MM.1S (cell line): ENCODE measurements around the gene PADI4.
"Not testable (repeated sequence)": the region's sequence is repeated elsewhere in the genome, so short reads cannot be mapped to it uniquely, and the experiment has no call there.

Source experiments
- DNase-seq: peaks from one replicate; pipeline ENCODE4 v3.0.0-alpha.2; 2015
- H2AFZ ChIP-seq: fragments of 300-600 bp; sonication (generic); 2 replicates; pipeline ENCODE4 v1.6.0; 2016; ENCODE audit warnings: antibody characterized with exemption, low read length
- H3F3A ChIP-seq: fragments of 300-600 bp; sonication (generic); 2 replicates; pipeline ENCODE4 v1.6.1; 2016; ENCODE audit warnings: mild to moderate bottlenecking, antibody characterized with exemption, low read length, moderate library complexity, mixed read lengths; ENCODE audit not compliant: insufficient read depth
- H3K27ac ChIP-seq: fragments of 300-600 bp; sonication (generic); 2 replicates; pipeline ENCODE4 v1.5.1; 2016; ENCODE audit warnings: mild to moderate bottlenecking, low read length
- H3K27me3 ChIP-seq: fragments of 300-600 bp; sonication (generic); replicated peaks from 2 replicates; pipeline ENCODE4 v1.6.0; 2016; ENCODE audit warnings: low read length; ENCODE audit not compliant: insufficient read depth
- H3K36me3 ChIP-seq: fragments of 300-600 bp; sonication (generic); replicated peaks from 2 replicates; pipeline ENCODE4 v1.6.1; 2016; ENCODE audit warnings: mild to moderate bottlenecking, low read length, mixed read lengths; ENCODE audit not compliant: insufficient read depth
- H3K4me1 ChIP-seq: fragments of 300-600 bp; sonication (generic); 2 replicates; pipeline ENCODE4 v1.6.1; 2016; ENCODE audit warnings: low read length, mixed read lengths
- H3K4me2 ChIP-seq: fragments of 300-600 bp; sonication (generic); 2 replicates; pipeline ENCODE4 v1.6.0; 2016; ENCODE audit warnings: low read depth, low read length
- H3K4me3 ChIP-seq: fragments of 300-600 bp; sonication (generic); 2 replicates; pipeline ENCODE4 v1.5.1; 2016; ENCODE audit warnings: low read length, mixed read lengths
- H3K79me2 ChIP-seq: fragments of 300-600 bp; sonication (generic); 2 replicates; pipeline ENCODE4 v1.6.1; 2016; ENCODE audit warnings: mixed run types, low read length, mixed read lengths
- H3K9ac ChIP-seq: fragments of 300-600 bp; sonication (generic); 2 replicates; pipeline ENCODE4 v1.6.1; 2016; ENCODE audit warnings: low read length, mixed read lengths
- H3K9me2 ChIP-seq: fragments of 300-600 bp; sonication (generic); replicated peaks from 2 replicates; pipeline ENCODE4 v1.6.1; 2016; ENCODE audit warnings: mild to moderate bottlenecking, low read length, mixed read lengths; ENCODE audit not compliant: insufficient read depth
- H3K9me3 ChIP-seq: fragments of 300-600 bp; sonication (generic); replicated peaks from 2 replicates; pipeline ENCODE4 v1.6.1; 2016; ENCODE audit warnings: mild to moderate bottlenecking, low read length, mixed read lengths; ENCODE audit not compliant: insufficient read depth
- H4K20me1 ChIP-seq: fragments of 300-600 bp; sonication (generic); 2 replicates; pipeline ENCODE4 v1.6.1; 2016; ENCODE audit warnings: mild to moderate bottlenecking, low read length, moderate library complexity, mixed read lengths; ENCODE audit not compliant: insufficient read depth
- EZH2 ChIP-seq: fragments of 300-600 bp; sonication (generic); optimal IDR thresholded peaks from 2 replicates; pipeline ENCODE3; 2017; ENCODE audit warnings: low read depth, mild to moderate bottlenecking, antibody characterized with exemption, low read length, mixed read lengths
- EZH2phosphoT487 ChIP-seq: fragments of 300-600 bp; sonication (generic); IDR thresholded peaks from 2 replicates; pipeline ENCODE4 v1.6.1; 2018; ENCODE audit warnings: antibody characterized with exemption, low read length
- TF ChIP-seq, protein P1 (sequence below): fragments of 300-600 bp; sonication (generic); IDR thresholded peaks from 2 replicates; pipeline ENCODE4 v1.5.1; 2016; ENCODE audit warnings: antibody characterized with exemption, low read length, mixed read lengths

The PADI4 gene

DNA sequence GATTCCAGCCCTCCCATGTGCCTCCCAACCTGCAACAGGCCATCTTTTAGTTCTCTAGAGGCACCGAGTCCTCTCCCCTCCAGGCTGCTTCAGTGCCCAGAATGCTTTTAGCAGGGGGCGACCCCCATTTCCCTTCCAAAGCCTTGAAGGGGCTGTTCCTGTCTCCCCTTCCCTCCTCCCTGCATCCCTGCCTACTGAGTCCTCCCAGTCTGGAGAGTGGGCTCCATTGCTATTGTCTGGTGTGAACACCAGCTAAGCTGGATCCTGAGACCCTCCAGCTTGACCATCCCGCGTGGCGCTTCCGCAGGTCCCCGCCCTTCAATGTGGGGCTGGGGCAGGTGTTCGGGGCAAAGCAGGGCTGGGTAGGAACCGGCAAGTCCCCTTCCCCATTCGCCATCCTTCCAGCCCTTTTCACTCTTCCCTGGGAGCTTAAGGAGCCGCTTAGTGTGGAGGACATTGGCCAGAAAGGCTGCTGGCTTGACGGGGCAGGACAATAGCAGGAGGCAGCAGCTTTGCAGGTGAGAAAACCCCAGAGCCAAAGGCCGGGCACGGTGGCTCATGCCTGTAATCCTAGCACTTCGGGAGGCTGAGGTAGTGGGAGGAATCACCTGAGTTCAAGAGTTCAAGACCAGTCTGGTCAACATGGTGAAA lies 96.2 kb downstream of the PADI4 start:
- H3K9me2 ChIP-seq = no peaks in the 10 kb centered on the region
- H4K20me1 ChIP-seq = no peaks in the 10 kb centered on the region
- H3K27ac ChIP-seq = no peak overlapping the region
- H3K9me3 ChIP-seq = no peaks in the 10 kb centered on the region
- no peak for DNase-seq
- 0 out of 2 replicates have a peak, but pooled peaks cover 5% of the 10 kb centered on the region for H3F3A ChIP-seq
- no peak overlapping the region for H3K4me2 ChIP-seq
- H3K79me2 ChIP-seq = no peaks in the 10 kb centered on the region
- no peak overlapping the region for H3K9ac ChIP-seq
- TF ChIP-seq EZH2phosphoT487 (no peak), EZH2 (no peak)
- no peaks in the 10 kb centered on the region for H3K27me3 ChIP-seq
- H3K4me1 ChIP-seq = no peaks in the 10 kb centered on the region
- no peak overlapping the region for H3K4me3 ChIP-seq
- H2AFZ ChIP-seq = no peak overlapping the region
- no peaks in the 10 kb centered on the region for H3K36me3 ChIP-seq

DNA sequence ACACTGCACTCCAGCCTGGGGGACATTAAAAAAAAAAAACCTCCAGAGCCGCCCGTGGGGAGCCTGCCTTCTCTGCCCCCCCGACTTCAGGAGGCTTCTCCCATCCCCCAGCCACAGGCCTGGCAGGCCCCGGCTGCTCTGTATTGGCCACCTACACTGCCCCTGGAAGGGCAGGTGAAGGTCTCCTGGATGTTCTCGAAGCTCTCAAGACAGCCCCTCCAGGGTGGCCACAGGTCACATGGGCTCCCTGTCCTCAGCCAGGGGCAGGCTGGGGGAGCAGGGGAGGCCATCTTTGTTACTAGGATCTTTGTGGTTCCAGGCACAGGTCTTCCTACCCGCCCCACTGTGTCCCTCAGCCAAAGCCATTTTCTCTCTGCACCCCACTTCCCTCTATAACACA lies 96.8 kb downstream of the PADI4 start:
- no peaks in the 10 kb centered on the region for H4K20me1 ChIP-seq
- no peak overlapping the region for H3K4me3 ChIP-seq
- no peaks in the 10 kb centered on the region for H3K27me3 ChIP-seq
- H3K9ac ChIP-seq = no peak overlapping the region
- H3K79me2 ChIP-seq = no peaks in the 10 kb centered on the region
- no peak overlapping the region for H3K4me2 ChIP-seq
- H3K4me1 ChIP-seq = no peaks in the 10 kb centered on the region
- H3K27ac ChIP-seq = no peak overlapping the region
- no peaks in the 10 kb centered on the region for H3K9me3 ChIP-seq
- H3F3A ChIP-seq = 0 out of 2 replicates have a peak, but pooled peaks cover 5% of the 10 kb centered on the region
- H2AFZ ChIP-seq = no peak overlapping the region
- H3K9me2 ChIP-seq = no peaks in the 10 kb centered on the region
- DNase-seq = no peak
- TF ChIP-seq, protein P1, sequence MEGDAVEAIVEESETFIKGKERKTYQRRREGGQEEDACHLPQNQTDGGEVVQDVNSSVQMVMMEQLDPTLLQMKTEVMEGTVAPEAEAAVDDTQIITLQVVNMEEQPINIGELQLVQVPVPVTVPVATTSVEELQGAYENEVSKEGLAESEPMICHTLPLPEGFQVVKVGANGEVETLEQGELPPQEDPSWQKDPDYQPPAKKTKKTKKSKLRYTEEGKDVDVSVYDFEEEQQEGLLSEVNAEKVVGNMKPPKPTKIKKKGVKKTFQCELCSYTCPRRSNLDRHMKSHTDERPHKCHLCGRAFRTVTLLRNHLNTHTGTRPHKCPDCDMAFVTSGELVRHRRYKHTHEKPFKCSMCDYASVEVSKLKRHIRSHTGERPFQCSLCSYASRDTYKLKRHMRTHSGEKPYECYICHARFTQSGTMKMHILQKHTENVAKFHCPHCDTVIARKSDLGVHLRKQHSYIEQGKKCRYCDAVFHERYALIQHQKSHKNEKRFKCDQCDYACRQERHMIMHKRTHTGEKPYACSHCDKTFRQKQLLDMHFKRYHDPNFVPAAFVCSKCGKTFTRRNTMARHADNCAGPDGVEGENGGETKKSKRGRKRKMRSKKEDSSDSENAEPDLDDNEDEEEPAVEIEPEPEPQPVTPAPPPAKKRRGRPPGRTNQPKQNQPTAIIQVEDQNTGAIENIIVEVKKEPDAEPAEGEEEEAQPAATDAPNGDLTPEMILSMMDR = no peak
- TF ChIP-seq EZH2phosphoT487 (no peak), EZH2 (no peak)
- no peaks in the 10 kb centered on the region for H3K36me3 ChIP-seq

DNA sequence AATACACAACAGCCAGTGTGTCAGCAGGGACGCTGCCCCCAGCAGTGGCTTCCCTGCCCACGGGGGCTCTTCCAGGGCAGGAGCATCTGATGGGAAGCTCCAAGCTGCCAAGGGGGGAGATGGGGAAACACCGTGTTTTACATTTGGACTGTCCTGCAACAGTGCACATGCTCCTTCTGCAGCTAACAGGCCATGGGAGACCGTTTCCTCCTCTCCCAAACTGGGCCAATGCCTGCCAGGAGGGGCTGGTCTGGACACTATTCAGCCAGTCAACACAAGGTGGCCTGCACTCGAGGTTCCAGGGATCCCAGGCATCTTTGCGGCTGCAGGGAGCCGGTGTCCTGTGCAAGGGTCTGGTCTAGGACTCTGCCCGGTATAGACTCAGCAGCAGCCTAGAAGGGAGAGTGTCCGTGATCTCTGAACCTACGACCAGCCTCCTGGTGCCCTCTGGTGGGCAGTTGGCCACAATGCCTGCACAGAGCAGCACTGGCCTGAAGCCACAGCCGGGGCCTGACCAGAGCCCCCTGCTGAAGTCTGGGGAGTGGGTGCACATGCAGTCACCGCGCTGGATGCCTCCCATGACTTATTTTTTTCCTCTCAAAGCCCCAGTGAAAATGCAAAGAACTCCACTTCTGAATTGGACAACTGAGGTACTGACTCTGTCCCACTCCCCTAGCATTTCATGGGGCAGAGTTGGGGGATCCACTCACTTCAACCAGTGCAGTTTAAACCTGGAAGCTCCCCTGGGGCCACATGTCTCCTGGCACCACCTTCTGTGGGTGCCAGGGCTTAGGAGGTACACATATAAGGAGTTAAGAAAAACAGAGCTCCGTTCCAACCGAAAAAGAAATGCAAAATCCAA lies 98.1 kb downstream of the PADI4 start:
- Histone ChIP-seq H3K79me2 (no peaks in the 10 kb centered on the region), H3K36me3 (no peaks in the 10 kb centered on the region), H3K4me3 (no peak overlapping the region), H3K4me2 (no peak overlapping the region), H2AFZ (no peak overlapping the region), H3F3A (0 out of 2 replicates have a peak, but pooled peaks cover 5% of the 10 kb centered on the region), H3K9me3 (no peaks in the 10 kb centered on the region), H3K4me1 (no peaks in the 10 kb centered on the region), H3K9me2 (no peaks in the 10 kb centered on the region), H3K27me3 (no peaks in the 10 kb centered on the region), H3K9ac (no peak overlapping the region), H4K20me1 (no peaks in the 10 kb centered on the region), H3K27ac (no peak overlapping the region)
- DNase-seq = peak; percentile 39
- TF ChIP-seq EZH2phosphoT487 = no peak
- TF ChIP-seq, protein P1 = peak; percentile 75

DNA sequence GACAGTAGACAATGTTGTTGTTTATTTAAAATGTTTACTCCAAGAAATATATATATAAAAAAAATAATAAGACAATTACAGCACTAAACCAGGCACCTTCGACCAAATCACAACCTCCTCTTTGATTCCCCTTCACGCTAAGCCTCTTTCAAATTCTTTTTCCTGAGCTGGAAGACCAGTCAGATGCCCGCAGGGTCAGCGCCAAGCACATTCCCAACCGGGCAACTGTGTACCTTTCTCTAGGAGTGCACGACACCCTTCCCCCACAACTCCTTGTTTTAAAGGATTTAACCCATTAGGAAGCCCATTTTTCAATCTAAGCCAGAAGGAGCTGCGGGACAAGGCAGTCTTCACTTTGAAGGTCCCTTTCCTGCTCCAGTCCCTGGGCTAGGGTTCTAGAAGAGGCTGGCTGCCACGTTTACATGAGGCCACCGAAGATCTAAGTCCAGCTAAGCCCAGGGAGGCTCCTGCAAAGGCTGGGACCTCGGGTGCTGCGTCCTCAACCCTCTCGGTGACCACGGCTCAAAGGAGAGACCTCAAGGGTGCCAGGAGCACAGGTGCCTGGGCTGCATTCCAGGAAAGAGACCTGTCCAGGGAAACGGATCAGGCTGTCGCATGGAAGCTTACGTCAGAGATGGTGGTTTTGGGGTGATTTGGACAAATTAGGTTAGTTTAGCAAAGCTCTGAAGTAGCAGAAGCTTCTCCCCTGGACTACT lies 98.9 kb downstream of the PADI4 start:
- not testable (repeated sequence) for H3K4me3 ChIP-seq, H3K79me2 ChIP-seq, H3K9me2 ChIP-seq, H4K20me1 ChIP-seq, DNase-seq, H3K4me1 ChIP-seq, H3K36me3 ChIP-seq, H3K4me2 ChIP-seq, H3F3A ChIP-seq, H3K9me3 ChIP-seq, H3K27ac ChIP-seq, H3K27me3 ChIP-seq, H2AFZ ChIP-seq, H3K9ac ChIP-seq

DNA sequence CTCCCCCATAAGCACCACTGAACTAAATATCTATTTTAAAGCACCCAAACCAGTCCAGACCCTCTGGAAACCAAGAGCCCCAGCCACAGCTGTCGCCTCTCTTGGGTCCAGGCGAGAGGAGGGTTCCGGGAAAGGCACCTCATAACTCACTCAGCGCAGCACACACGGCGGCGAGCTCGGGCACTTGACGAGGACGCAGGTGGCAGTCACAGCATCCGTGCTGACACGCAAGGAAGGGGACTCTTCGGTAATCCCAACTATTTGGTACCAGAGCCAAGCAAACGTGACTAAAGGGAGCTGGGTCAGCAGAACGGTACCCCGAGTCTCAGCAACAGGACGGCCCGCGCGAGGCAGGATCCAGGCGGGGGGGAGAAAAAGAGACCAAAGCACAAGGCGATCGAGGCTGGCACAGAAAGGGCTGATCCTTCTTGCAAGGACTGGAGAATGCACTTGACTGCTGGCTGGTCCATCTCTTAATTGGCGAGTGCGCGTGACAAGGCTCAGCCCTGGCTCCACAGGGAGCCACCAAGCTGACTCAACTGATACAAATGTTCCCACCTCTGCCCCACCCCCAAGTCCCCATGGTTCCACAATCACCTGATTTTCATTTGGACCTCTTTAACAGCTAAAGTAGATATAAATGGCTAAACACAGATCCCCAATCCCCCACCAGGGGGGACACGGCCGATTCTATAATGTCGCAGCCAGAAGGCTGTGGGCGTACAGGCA lies 100.0 kb downstream of the PADI4 start:
- not testable (repeated sequence) for H3K36me3 ChIP-seq, H3K9me3 ChIP-seq, H3K27me3 ChIP-seq, H4K20me1 ChIP-seq, H3K27ac ChIP-seq, H3K9ac ChIP-seq, H3K4me2 ChIP-seq, H3K4me3 ChIP-seq, DNase-seq, H3K4me1 ChIP-seq, H3F3A ChIP-seq, H3K79me2 ChIP-seq, H3K9me2 ChIP-seq, H2AFZ ChIP-seq
